ENCODE data around the gene GCSH. TPM values are rescaled to one million over a fixed set of nuclear protein-coding genes. Genes with fewer than 3 reads are reported as not detected.

GCSH gene
- total RNA-seq, 1 experiment from 2014 or later, result 117 TPM

DNA sequence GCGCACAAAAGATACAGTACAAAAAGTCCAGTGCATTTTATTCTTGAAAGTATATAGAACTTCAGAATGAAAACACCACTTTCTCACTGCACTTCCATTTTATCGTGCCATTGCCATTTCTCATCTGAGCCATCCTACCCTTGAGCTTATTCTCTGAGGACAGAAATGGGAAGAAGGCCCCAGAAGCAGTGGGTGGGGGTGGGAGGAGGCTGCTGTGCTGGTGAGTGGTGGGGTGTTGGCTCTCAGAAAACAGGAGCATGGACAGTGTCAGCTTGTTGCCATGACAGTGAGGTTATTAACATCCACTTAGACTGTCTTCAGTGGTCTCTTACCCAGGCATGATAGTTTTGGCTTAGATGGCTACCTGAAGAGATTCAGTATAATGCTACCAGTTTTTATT is 56.1 kb downstream of the GCSH start:
- no TSS peak for BruUV-seq (replicated peaks)
- peaks cover 37% of the 10 kb centered on the region in 2 experiments; a peak in 3 of 4 replicates for H3K36me3 ChIP-seq (ENCODE audit: control insufficient read depth in 1 of 2, insufficient read depth in 2 of 2, low read length in 2 of 2)
- POLR2A ChIA-PET, result no interaction called here
- no peak overlapping the region for H3K9ac ChIP-seq (ENCODE audit: low read length)
- DNase-seq (ENCODE audit: low read depth, low spot score) (no peak), ATAC-seq (no peak)
- H3K4me3 ChIP-seq (replicated peaks in 1 of 2; ENCODE audit: low read depth in 1 of 2, low read length in 2 of 2), result no peak overlapping the region
- CTCF ChIA-PET, result no interaction called here
- no peaks in the 10 kb centered on the region for H4K20me1 ChIP-seq (ENCODE audit: insufficient read depth)
- intact Hi-C loops (cut with micrococcal nuclease), result no loop called here
- TF ChIP-seq ZFX (IDR thresholded peaks at IDR 0.05), result no peak
- TF ChIP-seq, protein P1, sequence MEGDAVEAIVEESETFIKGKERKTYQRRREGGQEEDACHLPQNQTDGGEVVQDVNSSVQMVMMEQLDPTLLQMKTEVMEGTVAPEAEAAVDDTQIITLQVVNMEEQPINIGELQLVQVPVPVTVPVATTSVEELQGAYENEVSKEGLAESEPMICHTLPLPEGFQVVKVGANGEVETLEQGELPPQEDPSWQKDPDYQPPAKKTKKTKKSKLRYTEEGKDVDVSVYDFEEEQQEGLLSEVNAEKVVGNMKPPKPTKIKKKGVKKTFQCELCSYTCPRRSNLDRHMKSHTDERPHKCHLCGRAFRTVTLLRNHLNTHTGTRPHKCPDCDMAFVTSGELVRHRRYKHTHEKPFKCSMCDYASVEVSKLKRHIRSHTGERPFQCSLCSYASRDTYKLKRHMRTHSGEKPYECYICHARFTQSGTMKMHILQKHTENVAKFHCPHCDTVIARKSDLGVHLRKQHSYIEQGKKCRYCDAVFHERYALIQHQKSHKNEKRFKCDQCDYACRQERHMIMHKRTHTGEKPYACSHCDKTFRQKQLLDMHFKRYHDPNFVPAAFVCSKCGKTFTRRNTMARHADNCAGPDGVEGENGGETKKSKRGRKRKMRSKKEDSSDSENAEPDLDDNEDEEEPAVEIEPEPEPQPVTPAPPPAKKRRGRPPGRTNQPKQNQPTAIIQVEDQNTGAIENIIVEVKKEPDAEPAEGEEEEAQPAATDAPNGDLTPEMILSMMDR (IDR thresholded peaks at IDR 0.05 in 2 of 3, conservative IDR thresholded peaks at IDR 0.05 in 1 of 3; ENCODE audit: borderline replicate concordance in 1 of 3, insufficient read depth in 1 of 3, low read depth in 2 of 3, low read length in 2 of 3), result no peak
- no peak for TF ChIP-seq TCF7L2 (IDR thresholded peaks at IDR 0.05; ENCODE audit: borderline replicate concordance, extremely low read depth, insufficient read depth, insufficient read length)
- TF ChIP-seq POLR2AphosphoS5 (IDR thresholded peaks at IDR 0.05; ENCODE audit: low read depth, low read length), result no peak
- no peak for TF ChIP-seq SP1 (IDR thresholded peaks at IDR 0.05; ENCODE audit: low read depth)
- TF ChIP-seq EZH2phosphoT487 (IDR thresholded peaks at IDR 0.05; ENCODE audit: borderline replicate concordance), result no peak
- TF ChIP-seq ELF1 (IDR thresholded peaks at IDR 0.05; ENCODE audit: borderline replicate concordance, low read depth), result no peak
- TF ChIP-seq EZH2 (IDR thresholded peaks at IDR 0.05), result no peak
- TF ChIP-seq, protein P2, sequence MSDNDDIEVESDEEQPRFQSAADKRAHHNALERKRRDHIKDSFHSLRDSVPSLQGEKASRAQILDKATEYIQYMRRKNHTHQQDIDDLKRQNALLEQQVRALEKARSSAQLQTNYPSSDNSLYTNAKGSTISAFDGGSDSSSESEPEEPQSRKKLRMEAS (IDR thresholded peaks at IDR 0.05), result no peak
- TF ChIP-seq CEBPB (IDR thresholded peaks at IDR 0.05; ENCODE audit: low read depth), result no peak
- TF ChIP-seq, protein P3, sequence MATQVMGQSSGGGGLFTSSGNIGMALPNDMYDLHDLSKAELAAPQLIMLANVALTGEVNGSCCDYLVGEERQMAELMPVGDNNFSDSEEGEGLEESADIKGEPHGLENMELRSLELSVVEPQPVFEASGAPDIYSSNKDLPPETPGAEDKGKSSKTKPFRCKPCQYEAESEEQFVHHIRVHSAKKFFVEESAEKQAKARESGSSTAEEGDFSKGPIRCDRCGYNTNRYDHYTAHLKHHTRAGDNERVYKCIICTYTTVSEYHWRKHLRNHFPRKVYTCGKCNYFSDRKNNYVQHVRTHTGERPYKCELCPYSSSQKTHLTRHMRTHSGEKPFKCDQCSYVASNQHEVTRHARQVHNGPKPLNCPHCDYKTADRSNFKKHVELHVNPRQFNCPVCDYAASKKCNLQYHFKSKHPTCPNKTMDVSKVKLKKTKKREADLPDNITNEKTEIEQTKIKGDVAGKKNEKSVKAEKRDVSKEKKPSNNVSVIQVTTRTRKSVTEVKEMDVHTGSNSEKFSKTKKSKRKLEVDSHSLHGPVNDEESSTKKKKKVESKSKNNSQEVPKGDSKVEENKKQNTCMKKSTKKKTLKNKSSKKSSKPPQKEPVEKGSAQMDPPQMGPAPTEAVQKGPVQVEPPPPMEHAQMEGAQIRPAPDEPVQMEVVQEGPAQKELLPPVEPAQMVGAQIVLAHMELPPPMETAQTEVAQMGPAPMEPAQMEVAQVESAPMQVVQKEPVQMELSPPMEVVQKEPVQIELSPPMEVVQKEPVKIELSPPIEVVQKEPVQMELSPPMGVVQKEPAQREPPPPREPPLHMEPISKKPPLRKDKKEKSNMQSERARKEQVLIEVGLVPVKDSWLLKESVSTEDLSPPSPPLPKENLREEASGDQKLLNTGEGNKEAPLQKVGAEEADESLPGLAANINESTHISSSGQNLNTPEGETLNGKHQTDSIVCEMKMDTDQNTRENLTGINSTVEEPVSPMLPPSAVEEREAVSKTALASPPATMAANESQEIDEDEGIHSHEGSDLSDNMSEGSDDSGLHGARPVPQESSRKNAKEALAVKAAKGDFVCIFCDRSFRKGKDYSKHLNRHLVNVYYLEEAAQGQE (IDR thresholded peaks at IDR 0.05; ENCODE audit: low read depth), result no peak
- TF ChIP-seq, protein P4, sequence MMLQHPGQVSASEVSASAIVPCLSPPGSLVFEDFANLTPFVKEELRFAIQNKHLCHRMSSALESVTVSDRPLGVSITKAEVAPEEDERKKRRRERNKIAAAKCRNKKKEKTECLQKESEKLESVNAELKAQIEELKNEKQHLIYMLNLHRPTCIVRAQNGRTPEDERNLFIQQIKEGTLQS (IDR thresholded peaks at IDR 0.05), result no peak
- TF ChIP-seq EGR1 (IDR thresholded peaks at IDR 0.05; ENCODE audit: low read depth), result no peak
- TF ChIP-seq SIN3A (IDR thresholded peaks at IDR 0.05; ENCODE audit: low read depth), result no peak
- no peak for TF ChIP-seq SRF (IDR thresholded peaks at IDR 0.05; ENCODE audit: low read depth)
- no peak for TF ChIP-seq JUND (IDR thresholded peaks at IDR 0.05)
- TF ChIP-seq POLR2A (IDR thresholded peaks at IDR 0.05; ENCODE audit: borderline replicate concordance, extremely low read depth, insufficient read depth, insufficient read length), result no peak
- TF ChIP-seq FOSL1 (IDR thresholded peaks at IDR 0.05; ENCODE audit: low read depth), result no peak
- no peak for TF ChIP-seq CBX3 (IDR thresholded peaks at IDR 0.05; ENCODE audit: low read depth)
- no peak for TF ChIP-seq RAD21 (IDR thresholded peaks at IDR 0.05; ENCODE audit: low read depth)
- no peaks in the 10 kb centered on the region for H3K9me3 ChIP-seq (ENCODE audit: control insufficient read depth in 1 of 2, insufficient read depth in 1 of 2, low read depth in 1 of 2, low read length in 2 of 2)
- RAD21 ChIA-PET (ENCODE audit: low non-redundant PET in 1 of 2, low total read pairs in 2 of 2, uncharacterized antibody in 2 of 2, unreplicated experiment in 2 of 2), result no interaction called here
- no peaks in the 10 kb centered on the region for H3K9me2 ChIP-seq (ENCODE audit: insufficient read depth)
- no peak overlapping the region for H3K4me2 ChIP-seq (ENCODE audit: low read length)
- no peak overlapping the region for H2AFZ ChIP-seq (ENCODE audit: low read depth, low read length, poor library complexity, severe bottlenecking)
- no peaks in the 10 kb centered on the region for H3K27me3 ChIP-seq (ENCODE audit: insufficient read depth, low read length)
- H3K79me2 ChIP-seq (ENCODE audit: insufficient read depth, low read length), result peaks cover 46% of the 10 kb centered on the region
- H3K27ac ChIP-seq (ENCODE audit: low read depth, low read length), result no peak overlapping the region
- H3K4me1 ChIP-seq (ENCODE audit: control insufficient read depth in 1 of 2, insufficient read depth in 2 of 2, low read length in 2 of 2), result peaks cover 8 to 13% of the 10 kb centered on the region in 2 experiments; a peak in 3 of 4 replicates

All from HCT116 (cell line).